ENCODE data around the gene LRP4.
A peak's percentile ranks its signal among the peaks of the same experiment; 100 is the strongest.

LRP4 gene

DNA sequence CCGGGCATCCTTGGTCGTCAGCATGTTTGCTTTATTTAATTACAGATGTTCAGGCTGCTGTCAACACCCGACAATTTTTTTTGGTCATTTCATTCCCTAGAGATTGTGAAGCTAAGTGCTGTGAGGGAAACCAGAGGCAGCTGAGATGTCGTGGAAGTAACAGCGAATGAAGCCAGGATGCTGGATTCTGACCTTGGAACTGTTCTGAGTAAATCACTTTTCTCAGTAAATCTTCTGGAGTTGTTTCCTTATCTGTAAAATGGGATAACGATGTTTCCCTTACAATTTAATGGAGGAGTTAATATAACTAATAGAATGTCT, 71.9 kb downstream of the LRP4 start:
- DNase-seq (ENCODE audit: low spot score), result no peak

GRCh38 chr11:46845740-46846509, 72.4 kb downstream of the LRP4 start, which contains the start of gene CKAP5:
TSS of gene CKAP5 (minus strand) at chr11:46846280. CDS start at chr11:46821231, 25,049 bp downstream.
- DNase-seq (ENCODE audit: low spot score), result peak; percentile 86

DNA sequence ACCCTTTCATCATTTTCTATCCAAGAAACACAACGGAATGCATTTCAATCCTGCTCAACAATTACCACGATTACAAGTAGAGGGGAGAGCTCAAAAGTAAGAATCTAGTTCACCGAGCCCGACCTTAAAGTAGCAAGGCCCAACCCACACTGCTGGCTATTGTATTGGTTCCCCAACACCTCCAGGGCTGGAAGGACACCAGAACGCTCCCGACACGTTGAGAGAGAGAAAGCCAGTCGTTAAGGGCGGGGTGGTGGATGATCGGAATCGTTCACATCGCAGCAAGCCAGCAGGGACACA, 73.0 kb downstream of the LRP4 start:
- no peak for DNase-seq (ENCODE audit: low spot score)

DNA sequence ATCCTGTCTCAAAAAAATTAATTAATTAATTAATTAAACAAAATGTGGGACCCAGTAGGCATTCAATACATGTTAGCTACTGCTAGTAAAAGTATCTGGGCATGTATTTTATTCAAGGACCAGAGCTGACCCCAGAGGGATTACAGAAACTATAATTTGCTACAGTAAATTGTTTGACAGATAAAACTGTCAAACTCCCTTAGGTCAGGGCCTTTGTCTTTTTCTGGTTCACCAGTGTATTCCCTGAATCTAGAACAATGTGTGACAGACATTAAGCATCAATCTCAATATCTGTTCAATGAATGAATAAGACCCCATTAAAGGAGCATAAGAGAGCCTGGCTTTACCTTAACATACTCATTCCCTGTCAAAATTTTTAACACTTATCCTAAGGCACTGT, 78.2 kb downstream of the LRP4 start:
- no peak for DNase-seq (ENCODE audit: low spot score)

GRCh38 chr11:46838501-46838900, 79.8 kb downstream of the LRP4 start:
- DNase-seq (ENCODE audit: low spot score), result no peak

DNA sequence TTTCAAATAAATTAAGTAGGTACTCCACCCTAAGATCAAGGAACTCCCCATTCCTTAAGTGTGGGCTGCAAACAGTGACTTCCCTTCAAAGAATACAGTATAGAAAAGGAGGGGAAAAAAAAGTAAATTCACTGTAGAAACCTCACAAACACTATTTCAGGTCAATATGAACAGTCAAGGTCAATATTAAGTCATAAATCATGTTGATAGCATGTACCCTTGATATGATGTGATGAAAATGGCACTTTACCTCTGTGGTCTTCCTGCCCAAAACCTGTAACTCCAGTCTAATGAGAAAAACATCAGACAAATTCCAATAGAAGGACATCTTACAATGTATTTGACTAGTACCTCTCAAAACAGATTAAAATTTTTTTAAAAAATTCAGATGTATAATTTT, 80.5 kb downstream of the LRP4 start:
- DNase-seq (ENCODE audit: low spot score), result no peak

- DNase-seq (ENCODE audit: low spot score), result no peak
Observed at GRCh38 chr11:46836870-46837269, 81.5 kb downstream of the LRP4 start.

GRCh38 chr11:46836431-46836830, 81.9 kb downstream of the LRP4 start:
- DNase-seq (ENCODE audit: low spot score), result no peak

GRCh38 chr11:46835897-46836296, 82.5 kb downstream of the LRP4 start:
- DNase-seq (ENCODE audit: low spot score), result no peak

GRCh38 chr11:46834821-46835220, 83.5 kb downstream of the LRP4 start:
- DNase-seq (ENCODE audit: low spot score), result no peak

- DNase-seq (ENCODE audit: low spot score), result no peak
Observed at GRCh38 chr11:46832511-46833214, 85.7 kb downstream of the LRP4 start.

GRCh38 chr11:46827995-46828394, 90.4 kb downstream of the LRP4 start:
- DNase-seq (ENCODE audit: low spot score), result no peak

- DNase-seq (ENCODE audit: low spot score), result peak; percentile 57
Observed at GRCh38 chr11:46826310-46827044, 91.9 kb downstream of the LRP4 start.

GRCh38 chr11:46808799-46809431, 109.4 kb downstream of the LRP4 start:
- DNase-seq (ENCODE audit: low spot score), result peak; percentile 7
